GM23338 (cell line): ENCODE results near the gene RETNLB. TPM values are rescaled to one million over a fixed set of nuclear protein-coding genes. Genes with fewer than 3 reads are reported as not detected.

Experiments
- ATAC-seq: fragments of 200-7000 bp; cut with Tn5 transposase; 3 replicates; pipeline ENCODE4 v1.9.1; 2020
- DNase-seq: peaks from one replicate; pipeline ENCODE4 v3.0.0-alpha.2; 2015; ENCODE audit warnings: low spot score
- H2AFZ ChIP-seq: fragments of 200-600 bp; sonication (generic); 2 replicates; pipeline ENCODE4 v1.8.0; 2016; ENCODE audit warnings: antibody characterized with exemption, mild to moderate bottlenecking, moderate library complexity
- H3F3A ChIP-seq: fragments of 200-600 bp; sonication (generic); replicated peaks from 2 replicates; pipeline ENCODE4 v1.8.0; 2017; ENCODE audit warnings: antibody characterized with exemption, mixed run types, low read depth
- H3K27ac ChIP-seq: fragments of 200-600 bp; sonication (generic); 2 replicates; pipeline ENCODE4 v1.6.1; 2016; ENCODE audit warnings: low read depth
- H3K27me3 ChIP-seq: fragments of 200-600 bp; sonication (generic); 2 replicates; pipeline ENCODE4 v1.8.0; 2016; ENCODE audit warnings: mild to moderate bottlenecking, mixed run types, moderate library complexity; ENCODE audit not compliant: insufficient read depth
- H3K36me3 ChIP-seq: fragments of 200-600 bp; sonication (generic); 2 replicates; pipeline ENCODE4 v1.8.0; 2016; ENCODE audit warnings: mild to moderate bottlenecking; ENCODE audit not compliant: insufficient read depth
- H3K4me1 ChIP-seq: fragments of 200-600 bp; sonication (generic); 2 replicates; pipeline ENCODE4 v1.8.0; 2016; ENCODE audit warnings: mild to moderate bottlenecking, moderate library complexity; ENCODE audit not compliant: insufficient read depth
- H3K4me2 ChIP-seq: fragments of 200-600 bp; sonication (generic); 2 replicates; pipeline ENCODE4 v1.7.1; 2017; ENCODE audit warnings: mixed run types
- H3K4me3 ChIP-seq: fragments of 200-600 bp; sonication (generic); 2 replicates; pipeline ENCODE4 v1.6.1; 2016; ENCODE audit warnings: mixed run types
- H3K79me2 ChIP-seq: fragments of 200-600 bp; sonication (generic); replicated peaks from 2 replicates; pipeline ENCODE4 v1.8.0; 2017; ENCODE audit warnings: mild to moderate bottlenecking; ENCODE audit not compliant: insufficient read depth
- H3K9me2 ChIP-seq: fragments of 200-600 bp; sonication (generic); 2 replicates; pipeline ENCODE4 v1.8.0; 2017; ENCODE audit not compliant: insufficient read depth
- H4K20me1 ChIP-seq: fragments of 200-600 bp; sonication (generic); replicated peaks from 2 replicates; pipeline ENCODE4 v1.8.0; 2017; ENCODE audit warnings: mild to moderate bottlenecking; ENCODE audit not compliant: insufficient read depth
- H3K27ac Mint-ChIP-seq: 2 replicates; pipeline ENCODE4 v1.8.0; 2020; ENCODE audit warnings: inconsistent platforms, mild to moderate bottlenecking, moderate library complexity, mixed read lengths
- H3K27me3 Mint-ChIP-seq: 3 replicates; pipeline ENCODE4 v1.8.0; 2022; ENCODE audit warnings: low read depth, mild to moderate bottlenecking, moderate library complexity, mixed read lengths, inconsistent platforms; ENCODE audit not compliant: insufficient read depth, poor library complexity
- H3K36me3 Mint-ChIP-seq: 3 replicates; pipeline ENCODE4 v1.8.0; 2021; ENCODE audit warnings: low read depth, mild to moderate bottlenecking, inconsistent platforms, moderate library complexity, mixed read lengths
- H3K4me1 Mint-ChIP-seq: 3 replicates; pipeline ENCODE4 v1.8.0; 2020; ENCODE audit warnings: mild to moderate bottlenecking, inconsistent platforms, mixed read lengths
- H3K4me3 Mint-ChIP-seq: 3 replicates; pipeline ENCODE4 v1.8.0; 2021; ENCODE audit warnings: moderate library complexity, mild to moderate bottlenecking, inconsistent platforms, mixed read lengths
- H3K9me3 Mint-ChIP-seq: 3 replicates; pipeline ENCODE4 v1.8.0; 2020; ENCODE audit warnings: moderate library complexity, mild to moderate bottlenecking, inconsistent platforms, mixed read lengths
- EZH2 ChIP-seq: fragments of 200-600 bp; sonication (generic); IDR thresholded peaks from one replicate; pipeline ENCODE4 v1.8.0; 2017; ENCODE audit warnings: antibody characterized with exemption, mild to moderate bottlenecking, low read depth; ENCODE audit not compliant: unreplicated experiment
- EZH2phosphoT487 ChIP-seq: fragments of 200-600 bp; sonication (generic); IDR thresholded peaks from one replicate; pipeline ENCODE4 v1.8.1; 2018; ENCODE audit warnings: antibody characterized with exemption; ENCODE audit not compliant: unreplicated experiment
- JUNB ChIP-seq: IDR thresholded peaks from one replicate; pipeline ENCODE4 v1.6.1; 2016; ENCODE audit warnings: antibody characterized with exemption; ENCODE audit not compliant: unreplicated experiment
- NANOG ChIP-seq: IDR thresholded peaks from 2 replicates; pipeline ENCODE4 v1.6.1; 2016; ENCODE audit warnings: antibody characterized with exemption, borderline replicate concordance
- POLR2AphosphoS5 ChIP-seq: IDR thresholded peaks from 2 replicates; pipeline ENCODE4 v1.6.1; 2016; ENCODE audit warnings: antibody characterized with exemption, low read depth
- ZNF114 ChIP-seq: fragments of 250-450 bp; sonication (Bioruptor Pico); IDR thresholded peaks from 2 replicates; pipeline ENCODE4 v1.5.0; 2020; ENCODE audit warnings: mild to moderate bottlenecking, moderate library complexity
- ZNF331 ChIP-seq: fragments of 250-450 bp; sonication (Bioruptor Pico); IDR thresholded peaks from 2 replicates; pipeline ENCODE4 v1.5.0; 2020; ENCODE audit warnings: low read depth, mild to moderate bottlenecking, moderate library complexity
- polyA plus RNA-seq: library from polyadenylated mRNA; unstranded; fragments of >200 nt; fragmentation: Nextera tagmentation; extraction: Ambion mirVana; gene quantifications from 2 replicates; pipeline ENCODE4 v1.2.1, GENCODE V29; 2016
- total RNA-seq: library from RNA; depleted of rRNA; stranded (reverse); fragments of >200 nt; shearing (Covaris generic); gene quantifications from 2 replicates; pipeline ENCODE4 v1.2.3, GENCODE V29; 2014
- TF ChIP-seq, protein P1 (sequence below): IDR thresholded peaks from one replicate; pipeline ENCODE4 v1.6.1; 2018; ENCODE audit warnings: antibody characterized with exemption; ENCODE audit not compliant: unreplicated experiment
- TF ChIP-seq, protein P2 (sequence below): IDR thresholded peaks from 2 replicates; pipeline ENCODE4 v1.6.1; 2016; ENCODE audit warnings: antibody characterized with exemption
- TF ChIP-seq, protein P3 (sequence below), 2 experiments: fragments of 200-600 bp in 1 of 2; sonication (generic) in 1 of 2; conservative IDR thresholded peaks; 2 replicates each; pipeline versions ENCODE4 v1.5.1 to v1.6.1; 2016 to 2017; ENCODE audit warnings: antibody characterized with exemption in 2 of 2, low read depth in 2 of 2, mild to moderate bottlenecking in 2 of 2, moderate library complexity in 1 of 2

RETNLB gene
- total and polyA plus RNA-seq, 2 experiments from 2014 or later = not detected

DNA sequence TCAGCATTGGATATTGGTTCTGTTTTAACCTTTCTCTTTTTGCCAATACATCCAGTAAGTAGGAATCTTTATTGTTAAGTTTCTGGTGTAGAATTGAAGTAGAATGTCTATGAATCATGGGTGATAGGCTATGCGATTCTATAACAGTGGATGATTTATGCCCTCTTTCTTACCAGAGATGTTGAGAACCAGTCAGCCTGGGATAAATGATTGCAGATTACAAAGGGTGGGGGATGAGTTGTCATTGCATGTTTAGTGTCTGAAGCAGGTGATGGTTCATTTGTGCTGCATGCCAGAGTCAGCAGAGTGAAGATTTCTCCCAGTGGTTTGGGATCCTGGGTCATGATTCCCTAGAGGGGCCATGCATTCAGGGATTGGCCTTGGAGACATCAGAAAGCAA is 14.3 kb downstream of the RETNLB start (continued):
- TF ChIP-seq ZNF114 (CRISPR knock-in tag) (no peak), NANOG (no peak), ZNF331 (no peak), EZH2 (no peak), JUNB (no peak), EZH2phosphoT487 (no peak)
- TF ChIP-seq, protein P1, sequence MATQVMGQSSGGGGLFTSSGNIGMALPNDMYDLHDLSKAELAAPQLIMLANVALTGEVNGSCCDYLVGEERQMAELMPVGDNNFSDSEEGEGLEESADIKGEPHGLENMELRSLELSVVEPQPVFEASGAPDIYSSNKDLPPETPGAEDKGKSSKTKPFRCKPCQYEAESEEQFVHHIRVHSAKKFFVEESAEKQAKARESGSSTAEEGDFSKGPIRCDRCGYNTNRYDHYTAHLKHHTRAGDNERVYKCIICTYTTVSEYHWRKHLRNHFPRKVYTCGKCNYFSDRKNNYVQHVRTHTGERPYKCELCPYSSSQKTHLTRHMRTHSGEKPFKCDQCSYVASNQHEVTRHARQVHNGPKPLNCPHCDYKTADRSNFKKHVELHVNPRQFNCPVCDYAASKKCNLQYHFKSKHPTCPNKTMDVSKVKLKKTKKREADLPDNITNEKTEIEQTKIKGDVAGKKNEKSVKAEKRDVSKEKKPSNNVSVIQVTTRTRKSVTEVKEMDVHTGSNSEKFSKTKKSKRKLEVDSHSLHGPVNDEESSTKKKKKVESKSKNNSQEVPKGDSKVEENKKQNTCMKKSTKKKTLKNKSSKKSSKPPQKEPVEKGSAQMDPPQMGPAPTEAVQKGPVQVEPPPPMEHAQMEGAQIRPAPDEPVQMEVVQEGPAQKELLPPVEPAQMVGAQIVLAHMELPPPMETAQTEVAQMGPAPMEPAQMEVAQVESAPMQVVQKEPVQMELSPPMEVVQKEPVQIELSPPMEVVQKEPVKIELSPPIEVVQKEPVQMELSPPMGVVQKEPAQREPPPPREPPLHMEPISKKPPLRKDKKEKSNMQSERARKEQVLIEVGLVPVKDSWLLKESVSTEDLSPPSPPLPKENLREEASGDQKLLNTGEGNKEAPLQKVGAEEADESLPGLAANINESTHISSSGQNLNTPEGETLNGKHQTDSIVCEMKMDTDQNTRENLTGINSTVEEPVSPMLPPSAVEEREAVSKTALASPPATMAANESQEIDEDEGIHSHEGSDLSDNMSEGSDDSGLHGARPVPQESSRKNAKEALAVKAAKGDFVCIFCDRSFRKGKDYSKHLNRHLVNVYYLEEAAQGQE = no peak
- TF ChIP-seq, protein P2, sequence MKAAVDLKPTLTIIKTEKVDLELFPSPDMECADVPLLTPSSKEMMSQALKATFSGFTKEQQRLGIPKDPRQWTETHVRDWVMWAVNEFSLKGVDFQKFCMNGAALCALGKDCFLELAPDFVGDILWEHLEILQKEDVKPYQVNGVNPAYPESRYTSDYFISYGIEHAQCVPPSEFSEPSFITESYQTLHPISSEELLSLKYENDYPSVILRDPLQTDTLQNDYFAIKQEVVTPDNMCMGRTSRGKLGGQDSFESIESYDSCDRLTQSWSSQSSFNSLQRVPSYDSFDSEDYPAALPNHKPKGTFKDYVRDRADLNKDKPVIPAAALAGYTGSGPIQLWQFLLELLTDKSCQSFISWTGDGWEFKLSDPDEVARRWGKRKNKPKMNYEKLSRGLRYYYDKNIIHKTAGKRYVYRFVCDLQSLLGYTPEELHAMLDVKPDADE = no peak
- TF ChIP-seq, protein P3, sequence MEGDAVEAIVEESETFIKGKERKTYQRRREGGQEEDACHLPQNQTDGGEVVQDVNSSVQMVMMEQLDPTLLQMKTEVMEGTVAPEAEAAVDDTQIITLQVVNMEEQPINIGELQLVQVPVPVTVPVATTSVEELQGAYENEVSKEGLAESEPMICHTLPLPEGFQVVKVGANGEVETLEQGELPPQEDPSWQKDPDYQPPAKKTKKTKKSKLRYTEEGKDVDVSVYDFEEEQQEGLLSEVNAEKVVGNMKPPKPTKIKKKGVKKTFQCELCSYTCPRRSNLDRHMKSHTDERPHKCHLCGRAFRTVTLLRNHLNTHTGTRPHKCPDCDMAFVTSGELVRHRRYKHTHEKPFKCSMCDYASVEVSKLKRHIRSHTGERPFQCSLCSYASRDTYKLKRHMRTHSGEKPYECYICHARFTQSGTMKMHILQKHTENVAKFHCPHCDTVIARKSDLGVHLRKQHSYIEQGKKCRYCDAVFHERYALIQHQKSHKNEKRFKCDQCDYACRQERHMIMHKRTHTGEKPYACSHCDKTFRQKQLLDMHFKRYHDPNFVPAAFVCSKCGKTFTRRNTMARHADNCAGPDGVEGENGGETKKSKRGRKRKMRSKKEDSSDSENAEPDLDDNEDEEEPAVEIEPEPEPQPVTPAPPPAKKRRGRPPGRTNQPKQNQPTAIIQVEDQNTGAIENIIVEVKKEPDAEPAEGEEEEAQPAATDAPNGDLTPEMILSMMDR (conservative IDR thresholded peaks at IDR 0.05; ENCODE audit: low read depth in 2 of 2) = no peak

DNA sequence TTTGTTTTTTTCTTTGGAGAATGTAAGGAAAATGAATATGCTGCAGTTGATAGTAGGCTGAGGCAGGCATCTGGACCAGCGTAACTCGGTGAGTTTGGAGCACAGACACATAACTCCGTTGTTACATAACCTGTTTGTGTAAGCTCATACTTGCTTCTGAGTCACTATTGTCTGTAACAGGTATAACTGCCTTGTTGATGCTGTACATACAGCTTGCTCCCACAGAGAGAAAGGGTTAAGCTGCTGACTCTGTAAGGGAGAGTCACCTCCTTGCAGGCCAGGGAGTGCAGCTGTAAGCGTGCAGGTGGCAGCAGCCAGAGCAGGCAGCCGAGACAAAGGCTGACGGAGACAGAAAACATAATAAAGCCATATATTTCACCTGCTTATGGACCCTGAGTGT is 20.4 kb downstream of the RETNLB start:
- Histone ChIP-seq H4K20me1 (no peaks in the 10 kb centered on the region), H3K36me3 (no peaks in the 10 kb centered on the region), H3K4me2 (no peak overlapping the region), H3K27ac (no peak overlapping the region), H3F3A (no peaks in the 10 kb centered on the region), H3K79me2 (no peaks in the 10 kb centered on the region), H3K4me1 (no peaks in the 10 kb centered on the region), H3K27me3 (no peaks in the 10 kb centered on the region), H2AFZ (no peak overlapping the region), H3K9me2 (0 out of 2 replicates have a peak, but pooled peaks cover 6% of the 10 kb centered on the region), H3K4me3 (no peak overlapping the region)
- ATAC-seq (no peak), DNase-seq (no peak)
- TF ChIP-seq JUNB = no peak
- no peak for TF ChIP-seq POLR2AphosphoS5
- TF ChIP-seq NANOG = no peak
- TF ChIP-seq, protein P2 = no peak
- TF ChIP-seq, protein P1 = no peak
- TF ChIP-seq, protein P3 (conservative IDR thresholded peaks at IDR 0.05; ENCODE audit: low read depth in 2 of 2) = no peak
- TF ChIP-seq EZH2phosphoT487 = no peak
- no peak for TF ChIP-seq ZNF331
- H3K9me3 Mint-ChIP-seq = no peaks in the 10 kb centered on the region
- H3K36me3 Mint-ChIP-seq = no peaks in the 10 kb centered on the region
- no peak overlapping the region for H3K27ac Mint-ChIP-seq
- H3K27me3 Mint-ChIP-seq = peaks cover 3% of the 10 kb centered on the region
- no peaks in the 10 kb centered on the region for H3K4me1 Mint-ChIP-seq
- no peak overlapping the region for H3K4me3 Mint-ChIP-seq
